WTC11 (cell line): ENCODE results near the gene CAPN2.

ENCODE experiments used
- CTCF ChIP-seq: fragments of 200-600 bp; IDR thresholded peaks from 2 replicates; pipeline ENCODE4 v1.8.0; 2022; ENCODE audit warnings: antibody characterized with exemption
- ETV6 ChIP-seq: sonication (generic); formaldehyde crosslinking; IDR thresholded peaks from 2 replicates; pipeline ENCODE4 v1.8.1; 2022; ENCODE audit warnings: mild to moderate bottlenecking, missing genetic modification reagents
- FOXJ3 ChIP-seq: sonication (generic); formaldehyde crosslinking; IDR thresholded peaks from 2 replicates; pipeline ENCODE4 v1.9.0; 2021; ENCODE audit warnings: missing genetic modification reagents, mild to moderate bottlenecking, borderline replicate concordance
- KAT7 ChIP-seq: sonication (generic); formaldehyde crosslinking; IDR thresholded peaks from 2 replicates; pipeline ENCODE4 v1.8.1; 2023; ENCODE audit warnings: missing genetic modification reagents, mild to moderate bottlenecking, borderline replicate concordance
- ZBTB21 ChIP-seq: sonication (generic); formaldehyde crosslinking; IDR thresholded peaks from 2 replicates; pipeline ENCODE4 v1.8.1; 2023; ENCODE audit warnings: mild to moderate bottlenecking, missing genetic modification reagents, borderline replicate concordance
- ZNF121 ChIP-seq: sonication (generic); formaldehyde crosslinking; IDR thresholded peaks from 2 replicates; pipeline ENCODE4 v1.8.0; 2023; ENCODE audit warnings: missing genetic modification reagents
- TF ChIP-seq, protein P1 (sequence below): sonication (generic); formaldehyde crosslinking; IDR thresholded peaks from 2 replicates; pipeline ENCODE4 v1.8.1; 2023; ENCODE audit warnings: mild to moderate bottlenecking, moderate library complexity, missing genetic modification reagents
- TF ChIP-seq, protein P2 (sequence below): sonication (generic); formaldehyde crosslinking; IDR thresholded peaks from 2 replicates; pipeline ENCODE4 v1.8.0; 2022; ENCODE audit warnings: mild to moderate bottlenecking, missing genetic modification reagents
- TF ChIP-seq, protein P3 (sequence below): sonication (generic); formaldehyde crosslinking; conservative IDR thresholded peaks from 2 replicates; pipeline ENCODE4 v1.8.1; 2022; ENCODE audit warnings: mild to moderate bottlenecking, missing genetic modification reagents
- TF ChIP-seq, protein P4 (sequence below): sonication (generic); formaldehyde crosslinking; IDR thresholded peaks from 2 replicates; pipeline ENCODE4 v1.8.1; 2022; ENCODE audit warnings: low read depth, missing genetic modification reagents, borderline replicate concordance

DNA sequence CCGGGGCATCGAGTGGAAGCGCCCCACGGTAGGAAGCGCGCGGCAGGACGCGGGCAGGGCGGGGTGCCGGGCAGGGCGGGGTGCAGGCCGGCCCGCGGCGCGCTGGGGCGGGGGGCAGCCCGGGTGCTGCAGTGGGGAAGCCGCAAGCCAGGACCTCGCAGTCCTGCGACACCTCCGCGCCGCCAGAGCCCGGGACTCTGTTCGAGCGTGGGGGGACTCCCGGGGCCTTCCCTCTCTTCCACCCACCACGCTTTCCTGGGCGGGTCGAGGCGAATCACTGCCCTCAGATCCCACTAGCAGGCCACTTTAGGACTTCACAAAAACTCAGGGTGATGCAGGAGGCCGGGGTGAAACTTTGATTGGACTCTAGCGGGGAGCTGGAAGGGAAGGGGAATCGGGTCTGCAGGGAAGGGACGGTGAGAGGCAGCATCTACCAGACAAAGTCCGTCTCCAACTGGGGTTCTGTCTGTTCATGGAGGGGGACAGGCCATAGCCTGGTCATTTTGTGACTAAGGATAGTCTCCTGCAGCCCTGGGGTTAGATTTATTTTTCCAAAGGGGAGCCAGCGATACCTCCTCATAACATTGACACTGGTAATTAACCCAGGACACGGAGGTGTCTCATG is 623 bp downstream of the CAPN2 start:
- TF ChIP-seq ZBTB21 (CRISPR knock-in tag) (no peak), ZNF121 (CRISPR knock-in tag) (no peak), KAT7 (no peak; the same call in 1 of the 2 replicates), FOXJ3 (CRISPR knock-in tag) (no peak), CTCF (no peak), ETV6 (no peak)
- TF ChIP-seq, protein P1, sequence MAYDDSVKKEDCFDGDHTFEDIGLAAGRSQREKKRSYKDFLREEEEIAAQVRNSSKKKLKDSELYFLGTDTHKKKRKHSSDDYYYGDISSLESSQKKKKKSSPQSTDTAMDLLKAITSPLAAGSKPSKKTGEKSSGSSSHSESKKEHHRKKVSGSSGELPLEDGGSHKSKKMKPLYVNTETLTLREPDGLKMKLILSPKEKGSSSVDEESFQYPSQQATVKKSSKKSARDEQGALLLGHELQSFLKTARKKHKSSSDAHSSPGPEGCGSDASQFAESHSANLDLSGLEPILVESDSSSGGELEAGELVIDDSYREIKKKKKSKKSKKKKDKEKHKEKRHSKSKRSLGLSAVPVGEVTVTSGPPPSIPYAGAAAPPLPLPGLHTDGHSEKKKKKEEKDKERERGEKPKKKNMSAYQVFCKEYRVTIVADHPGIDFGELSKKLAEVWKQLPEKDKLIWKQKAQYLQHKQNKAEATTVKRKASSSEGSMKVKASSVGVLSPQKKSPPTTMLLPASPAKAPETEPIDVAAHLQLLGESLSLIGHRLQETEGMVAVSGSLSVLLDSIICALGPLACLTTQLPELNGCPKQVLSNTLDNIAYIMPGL, result no peak
- TF ChIP-seq, protein P2, sequence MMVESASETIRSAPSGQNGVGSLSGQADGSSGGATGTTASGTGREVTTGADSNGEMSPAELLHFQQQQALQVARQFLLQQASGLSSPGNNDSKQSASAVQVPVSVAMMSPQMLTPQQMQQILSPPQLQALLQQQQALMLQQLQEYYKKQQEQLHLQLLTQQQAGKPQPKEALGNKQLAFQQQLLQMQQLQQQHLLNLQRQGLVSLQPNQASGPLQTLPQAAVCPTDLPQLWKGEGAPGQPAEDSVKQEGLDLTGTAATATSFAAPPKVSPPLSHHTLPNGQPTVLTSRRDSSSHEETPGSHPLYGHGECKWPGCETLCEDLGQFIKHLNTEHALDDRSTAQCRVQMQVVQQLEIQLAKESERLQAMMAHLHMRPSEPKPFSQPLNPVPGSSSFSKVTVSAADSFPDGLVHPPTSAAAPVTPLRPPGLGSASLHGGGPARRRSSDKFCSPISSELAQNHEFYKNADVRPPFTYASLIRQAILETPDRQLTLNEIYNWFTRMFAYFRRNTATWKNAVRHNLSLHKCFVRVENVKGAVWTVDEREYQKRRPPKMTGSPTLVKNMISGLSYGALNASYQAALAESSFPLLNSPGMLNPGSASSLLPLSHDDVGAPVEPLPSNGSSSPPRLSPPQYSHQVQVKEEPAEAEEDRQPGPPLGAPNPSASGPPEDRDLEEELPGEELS (CRISPR knock-in tag), result no peak
- TF ChIP-seq, protein P3, sequence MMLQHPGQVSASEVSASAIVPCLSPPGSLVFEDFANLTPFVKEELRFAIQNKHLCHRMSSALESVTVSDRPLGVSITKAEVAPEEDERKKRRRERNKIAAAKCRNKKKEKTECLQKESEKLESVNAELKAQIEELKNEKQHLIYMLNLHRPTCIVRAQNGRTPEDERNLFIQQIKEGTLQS (CRISPR knock-in tag), result no peak
- TF ChIP-seq, protein P4, sequence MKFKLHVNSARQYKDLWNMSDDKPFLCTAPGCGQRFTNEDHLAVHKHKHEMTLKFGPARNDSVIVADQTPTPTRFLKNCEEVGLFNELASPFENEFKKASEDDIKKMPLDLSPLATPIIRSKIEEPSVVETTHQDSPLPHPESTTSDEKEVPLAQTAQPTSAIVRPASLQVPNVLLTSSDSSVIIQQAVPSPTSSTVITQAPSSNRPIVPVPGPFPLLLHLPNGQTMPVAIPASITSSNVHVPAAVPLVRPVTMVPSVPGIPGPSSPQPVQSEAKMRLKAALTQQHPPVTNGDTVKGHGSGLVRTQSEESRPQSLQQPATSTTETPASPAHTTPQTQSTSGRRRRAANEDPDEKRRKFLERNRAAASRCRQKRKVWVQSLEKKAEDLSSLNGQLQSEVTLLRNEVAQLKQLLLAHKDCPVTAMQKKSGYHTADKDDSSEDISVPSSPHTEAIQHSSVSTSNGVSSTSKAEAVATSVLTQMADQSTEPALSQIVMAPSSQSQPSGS (CRISPR knock-in tag), result no peak
